IMR-90 (cell line): ENCODE data around the gene ELOB. TPM values are rescaled to one million over a fixed set of nuclear protein-coding genes. Genes with fewer than 3 reads are reported as not detected.

Experiments
- ATAC-seq: fragments of 200-7000 bp; cut with Tn5 transposase; 2 replicates; pipeline ENCODE4 v1.9.1; 2020; ENCODE audit warnings: low read depth, mild to moderate bottlenecking, moderate library complexity
- BruUV-seq: library from RNA; stranded (reverse); fragments of 400-500 nt; replicated peaks from 2 replicates; lab custom pipeline; 2021; lab: Mats Ljungman, UMichigan
- CTCF ChIA-PET: fragments of 300-600 bp; formaldehyde crosslinking; extraction: SDS; loops from one replicate; lab custom pipeline; 2021; ENCODE audit warnings: antibody characterized with exemption; lab: Yijun Ruan, JAX
- POLR2A ChIA-PET: fragments of 300-600 bp; sonication (Branson Sonifier 250); formaldehyde crosslinking; loops from one replicate; lab custom pipeline; 2022; ENCODE audit warnings: antibody characterized with exemption; ENCODE audit not compliant: unreplicated experiment; lab: Charles Lee
- DNase-seq: peaks from one replicate; pipeline ENCODE4 v3.0.0; 2013
- H2AFZ ChIP-seq: replicated peaks from 2 replicates; pipeline ENCODE3; 2013; ENCODE audit warnings: low read length, mild to moderate bottlenecking; ENCODE audit not compliant: poor library complexity
- H2AK5ac ChIP-seq: 2 replicates; pipeline ENCODE4 v1.6.1; 2013; ENCODE audit warnings: low read depth, low read length, inconsistent platforms
- H2AK9ac ChIP-seq: replicated peaks from 2 replicates; pipeline ENCODE3; 2013; ENCODE audit warnings: mild to moderate bottlenecking, low read depth, low read length, moderate library complexity; ENCODE audit not compliant: poor library complexity
- H2BK120ac ChIP-seq: 2 replicates; pipeline ENCODE4 v1.6.1; 2013; ENCODE audit warnings: low read depth, low read length, inconsistent platforms
- H2BK15ac ChIP-seq: 3 replicates; pipeline ENCODE4 v1.6.1; 2013; ENCODE audit warnings: low read depth, low read length, inconsistent platforms
- H2BK20ac ChIP-seq: 2 replicates; pipeline ENCODE4 v1.6.1; 2013; ENCODE audit warnings: low read depth, mild to moderate bottlenecking, inconsistent platforms, low read length, moderate library complexity
- H2BK5ac ChIP-seq: 2 replicates; pipeline ENCODE4 v1.6.1; 2013; ENCODE audit warnings: mild to moderate bottlenecking, low read depth, low read length, inconsistent platforms; ENCODE audit not compliant: poor library complexity, severe bottlenecking
- H3K14ac ChIP-seq: replicated peaks from 2 replicates; pipeline ENCODE4 v1.6.1; 2013; ENCODE audit warnings: low read depth, low read length, inconsistent platforms
- H3K18ac ChIP-seq: 2 replicates; pipeline ENCODE4 v1.6.1; 2013; ENCODE audit warnings: low read depth, low read length, control low read depth
- H3K23ac ChIP-seq: 2 replicates; pipeline ENCODE4 v1.6.1; 2013; ENCODE audit warnings: low read depth, low read length, inconsistent platforms
- H3K27ac ChIP-seq: 2 replicates; pipeline ENCODE4 v1.5.1; 2013; ENCODE audit warnings: mild to moderate bottlenecking, control low read depth, low read length; ENCODE audit not compliant: insufficient read depth
- H3K27me3 ChIP-seq: 2 replicates; pipeline ENCODE4 v1.6.1; 2013; ENCODE audit warnings: low read length; ENCODE audit not compliant: control insufficient read depth, insufficient read depth
- H3K36me3 ChIP-seq: 2 replicates; pipeline ENCODE4 v1.6.1; 2013; ENCODE audit warnings: low read length, mixed read lengths; ENCODE audit not compliant: control insufficient read depth, insufficient read depth
- H3K4ac ChIP-seq: 2 replicates; pipeline ENCODE4 v1.6.1; 2013; ENCODE audit warnings: low read depth, low read length, inconsistent platforms
- H3K4me1 ChIP-seq: 2 replicates; pipeline ENCODE4 v1.6.1; 2013; ENCODE audit warnings: low read length, mixed read lengths; ENCODE audit not compliant: control insufficient read depth, insufficient read depth
- H3K4me2 ChIP-seq: 2 replicates; pipeline ENCODE4 v1.6.1; 2013; ENCODE audit warnings: low read depth, mild to moderate bottlenecking, control low read depth, low read length, moderate library complexity
- H3K4me3 ChIP-seq: 2 replicates; pipeline ENCODE4 v1.5.1; 2013; ENCODE audit warnings: low read depth, mild to moderate bottlenecking, control low read depth, low read length, moderate library complexity; ENCODE audit not compliant: insufficient read depth
- H3K56ac ChIP-seq: 2 replicates; pipeline ENCODE4 v1.6.1; 2013; ENCODE audit warnings: low read length, inconsistent platforms; ENCODE audit not compliant: insufficient read depth; ENCODE audit errors: extremely low read depth
- H3K79me1 ChIP-seq, 2 experiments: 2 replicates each; pipeline ENCODE4 v1.6.1; 2013; ENCODE audit warnings: low read length in 2 of 2, inconsistent platforms in 1 of 2, low read depth in 1 of 2
- H3K9ac ChIP-seq: 2 replicates; pipeline ENCODE4 v1.6.1; 2013; ENCODE audit warnings: low read depth, low read length, control low read depth
- H3K9me1 ChIP-seq: 2 replicates; pipeline ENCODE4 v1.6.1; 2013; ENCODE audit warnings: low read length, inconsistent platforms; ENCODE audit not compliant: insufficient read depth
- H3K9me3 ChIP-seq: 2 replicates; pipeline ENCODE4 v1.6.1; 2013; ENCODE audit warnings: low read length; ENCODE audit not compliant: control insufficient read depth, insufficient read depth
- H4K20me1 ChIP-seq: 2 replicates; pipeline ENCODE4 v1.6.1; 2013; ENCODE audit warnings: low read length, inconsistent platforms; ENCODE audit not compliant: insufficient read depth
- H4K5ac ChIP-seq: 2 replicates; pipeline ENCODE4 v1.6.1; 2013; ENCODE audit warnings: mild to moderate bottlenecking, low read depth, low read length, control low read depth
- H4K8ac ChIP-seq, 2 experiments: 2 replicates each; pipeline ENCODE4 v1.6.1; 2013; ENCODE audit warnings: low read depth in 2 of 2, low read length in 2 of 2, control low read depth in 1 of 2, inconsistent platforms in 1 of 2
- H4K91ac ChIP-seq: 2 replicates; pipeline ENCODE4 v1.6.1; 2013; ENCODE audit warnings: low read depth, low read length, inconsistent platforms; ENCODE audit not compliant: insufficient read depth
- BHLHE40 ChIP-seq: fragments of 150-350 bp; IDR thresholded peaks from 2 replicates; pipeline ENCODE4 v1.6.1; 2016; ENCODE audit warnings: mild to moderate bottlenecking, low read depth, low read length
- CEBPB ChIP-seq: IDR thresholded peaks from 2 replicates; pipeline ENCODE4 v1.6.1; 2012; ENCODE audit warnings: low read depth, low read length, improper control_type of control experiment
- CHD1 ChIP-seq: IDR thresholded peaks from 2 replicates; pipeline ENCODE4 v1.6.1; 2012; ENCODE audit warnings: low read depth, low read length, improper control_type of control experiment
- FOS ChIP-seq: fragments of 150-350 bp; IDR thresholded peaks from 2 replicates; pipeline ENCODE4 v1.6.1; 2016; ENCODE audit warnings: low read depth, low read length
- MAFK ChIP-seq: IDR thresholded peaks from 2 replicates; pipeline ENCODE4 v1.6.1; 2012; ENCODE audit warnings: low read depth, low read length, improper control_type of control experiment
- MAZ ChIP-seq: IDR thresholded peaks from 2 replicates; pipeline ENCODE4 v1.6.1; 2012; ENCODE audit warnings: low read depth, mild to moderate bottlenecking, low read length, improper control_type of control experiment, moderate library complexity, borderline replicate concordance
- MXI1 ChIP-seq: IDR thresholded peaks from 2 replicates; pipeline ENCODE4 v1.6.1; 2012; ENCODE audit warnings: low read depth, mild to moderate bottlenecking, low read length, moderate library complexity, borderline replicate concordance
- NFE2L2 ChIP-seq: fragments of 150-350 bp; IDR thresholded peaks from 2 replicates; pipeline ENCODE4 v1.6.1; 2016; ENCODE audit warnings: low read depth, mild to moderate bottlenecking, low read length
- POLR2A ChIP-seq: IDR thresholded peaks from 2 replicates; pipeline ENCODE4 v1.6.1; 2012; ENCODE audit warnings: mild to moderate bottlenecking, low read depth, low read length
- RAD21 ChIP-seq: IDR thresholded peaks from 2 replicates; pipeline ENCODE4 v1.6.1; 2012; ENCODE audit warnings: low read length, improper control_type of control experiment
- RCOR1 ChIP-seq: IDR thresholded peaks from 2 replicates; pipeline ENCODE4 v1.6.1; 2012; ENCODE audit warnings: mild to moderate bottlenecking, low read length, improper control_type of control experiment; ENCODE audit not compliant: insufficient replicate concordance
- RFX5 ChIP-seq: IDR thresholded peaks from 2 replicates; pipeline ENCODE4 v1.8.0; 2012; ENCODE audit warnings: low read depth, mild to moderate bottlenecking, low read length, moderate library complexity
- SMC3 ChIP-seq: fragments of 150-350 bp; IDR thresholded peaks from 2 replicates; pipeline ENCODE4 v1.6.1; 2016; ENCODE audit warnings: low read depth, mild to moderate bottlenecking, antibody characterized with exemption, low read length, moderate library complexity
- WGBS, 2 experiments: methylation state at CpG; one replicate each; pipeline versions ENCODE4 v1.1.5 to v1.1.7; 2013; ENCODE audit warnings: missing lambda C conversion rate in 2 of 2; ENCODE audit not compliant: insufficient read length in 1 of 2; ENCODE audit errors: extremely low coverage in 2 of 2; 5-methylcytosine and 5-hydroxymethylcytosine counted together
- dilution Hi-C: fragments of 300-500 bp; cut with HindIII; formaldehyde crosslinking; loops from one replicate; pipeline ENCODE4 v1.14.3; 2018; ENCODE audit warnings: low sequenced_read_pairs; ENCODE audit not compliant: unreplicated experiment
- in situ Hi-C: fragments of 300-500 bp; cut with MboI; formaldehyde crosslinking; loops from 3 replicates; pipeline ENCODE4 v1.14.3; 2019; ENCODE audit warnings: low sequenced_read_pairs, inconsistent platforms, mixed read lengths
- intact Hi-C: fragments of 100-400 bp; cut with micrococcal nuclease; formaldehyde crosslinking; loops from 2 replicates; pipeline ENCODE4 v1.10.0; 2022
- polyA plus RNA-seq, 3 experiments: library from polyadenylated mRNA; depleted of rRNA; stranded (reverse); fragments of >200 nt; gene quantifications; 2 replicates each; pipeline ENCODE4 v1.2.3, GENCODE V29; 2012; ENCODE audit warnings: low replicate concordance in 1 of 3
- total RNA-seq: library from RNA; depleted of rRNA; stranded (reverse); fragments of >200 nt; gene quantifications from 2 replicates; pipeline ENCODE4 v1.2.3, GENCODE V29; 2012
- TF ChIP-seq, protein P1 (sequence below): fragments of 150-350 bp; IDR thresholded peaks from 2 replicates; pipeline ENCODE4 v1.6.1; 2016; ENCODE audit warnings: low read depth, mild to moderate bottlenecking, low read length, moderate library complexity, borderline replicate concordance
- TF ChIP-seq, protein P2 (sequence below): conservative IDR thresholded peaks from 2 replicates; pipeline ENCODE4 v1.5.1; 2012; ENCODE audit warnings: mild to moderate bottlenecking, low read depth, low read length, improper control_type of control experiment
- TF ChIP-seq, protein P3 (sequence below): fragments of 150-350 bp; IDR thresholded peaks from 2 replicates; pipeline ENCODE4 v1.6.1; 2017; ENCODE audit warnings: mild to moderate bottlenecking, antibody characterized with exemption, low read length, low read depth

Gene ELOB
- total and polyA plus RNA-seq, 2 of the 4 experiments (the other 2 are of a cell fraction) = 442 to 5,859 TPM

DNA sequence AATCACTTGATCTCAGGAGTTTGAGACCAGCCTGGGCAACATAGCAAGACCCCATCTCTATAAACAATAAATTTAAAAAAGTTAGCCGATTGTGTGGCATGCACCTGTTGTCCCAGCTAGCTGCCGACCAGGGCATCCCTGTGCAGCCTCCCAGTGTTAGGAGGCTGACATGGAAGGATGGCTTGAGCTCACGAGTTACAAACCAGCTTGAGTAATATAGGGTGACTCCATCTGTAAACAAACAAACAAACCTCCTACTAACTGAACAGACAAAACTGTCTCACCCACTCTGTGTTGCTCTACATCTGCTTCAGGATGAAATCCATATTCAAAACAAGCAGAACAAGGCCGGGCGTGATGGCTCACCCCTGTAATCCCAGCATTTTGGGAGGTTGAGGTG, 50.2 kb downstream of the ELOB start:
- Histone ChIP-seq H2BK15ac (no peak overlapping the region), H3K4me3 (no peak overlapping the region), H3K36me3 (no peaks in the 10 kb centered on the region), H2BK5ac (no peak overlapping the region), H3K56ac (no peak overlapping the region), H2BK20ac (no peak overlapping the region), H3K4me2 (no peak overlapping the region), H4K8ac (no peak overlapping the region), H3K23ac (no peak overlapping the region), H3K9ac (no peak overlapping the region), H3K4me1 (no peaks in the 10 kb centered on the region), H3K27me3 (peaks cover 13% of the 10 kb centered on the region), H2AFZ (no peak overlapping the region), H3K27ac (no peak overlapping the region), H3K4ac (no peak overlapping the region), H3K9me1 (no peaks in the 10 kb centered on the region), H3K18ac (no peak overlapping the region), H2BK120ac (no peak overlapping the region), H4K5ac (no peak overlapping the region), H3K79me1 (no peaks in the 10 kb centered on the region), H2AK9ac (no peak overlapping the region), H3K9me3 (no peaks in the 10 kb centered on the region), H4K20me1 (no peaks in the 10 kb centered on the region), H2AK5ac (no peak overlapping the region), H4K91ac (no peak overlapping the region), H3K14ac (no peak overlapping the region)
- ATAC-seq = no peak
- BruUV-seq = no TSS peak
- no peak for DNase-seq
- in situ Hi-C loops = no loop called here
- no CpG with 5 or more reads among the region's 5 CpGs for WGBS, 2 experiments
- ChIA-PET CTCF (no interaction called here), POLR2A (no interaction called here)
- no peak for TF ChIP-seq POLR2A
- no peak for TF ChIP-seq RAD21
- no peak for TF ChIP-seq SMC3
- TF ChIP-seq CHD1 = no peak
- TF ChIP-seq MXI1 = no peak
- TF ChIP-seq, protein P1, sequence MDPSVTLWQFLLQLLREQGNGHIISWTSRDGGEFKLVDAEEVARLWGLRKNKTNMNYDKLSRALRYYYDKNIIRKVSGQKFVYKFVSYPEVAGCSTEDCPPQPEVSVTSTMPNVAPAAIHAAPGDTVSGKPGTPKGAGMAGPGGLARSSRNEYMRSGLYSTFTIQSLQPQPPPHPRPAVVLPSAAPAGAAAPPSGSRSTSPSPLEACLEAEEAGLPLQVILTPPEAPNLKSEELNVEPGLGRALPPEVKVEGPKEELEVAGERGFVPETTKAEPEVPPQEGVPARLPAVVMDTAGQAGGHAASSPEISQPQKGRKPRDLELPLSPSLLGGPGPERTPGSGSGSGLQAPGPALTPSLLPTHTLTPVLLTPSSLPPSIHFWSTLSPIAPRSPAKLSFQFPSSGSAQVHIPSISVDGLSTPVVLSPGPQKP = no peak
- TF ChIP-seq MAZ = no peak
- TF ChIP-seq, protein P2, sequence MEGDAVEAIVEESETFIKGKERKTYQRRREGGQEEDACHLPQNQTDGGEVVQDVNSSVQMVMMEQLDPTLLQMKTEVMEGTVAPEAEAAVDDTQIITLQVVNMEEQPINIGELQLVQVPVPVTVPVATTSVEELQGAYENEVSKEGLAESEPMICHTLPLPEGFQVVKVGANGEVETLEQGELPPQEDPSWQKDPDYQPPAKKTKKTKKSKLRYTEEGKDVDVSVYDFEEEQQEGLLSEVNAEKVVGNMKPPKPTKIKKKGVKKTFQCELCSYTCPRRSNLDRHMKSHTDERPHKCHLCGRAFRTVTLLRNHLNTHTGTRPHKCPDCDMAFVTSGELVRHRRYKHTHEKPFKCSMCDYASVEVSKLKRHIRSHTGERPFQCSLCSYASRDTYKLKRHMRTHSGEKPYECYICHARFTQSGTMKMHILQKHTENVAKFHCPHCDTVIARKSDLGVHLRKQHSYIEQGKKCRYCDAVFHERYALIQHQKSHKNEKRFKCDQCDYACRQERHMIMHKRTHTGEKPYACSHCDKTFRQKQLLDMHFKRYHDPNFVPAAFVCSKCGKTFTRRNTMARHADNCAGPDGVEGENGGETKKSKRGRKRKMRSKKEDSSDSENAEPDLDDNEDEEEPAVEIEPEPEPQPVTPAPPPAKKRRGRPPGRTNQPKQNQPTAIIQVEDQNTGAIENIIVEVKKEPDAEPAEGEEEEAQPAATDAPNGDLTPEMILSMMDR = no peak
- no peak for TF ChIP-seq BHLHE40
- no peak for TF ChIP-seq FOS
- TF ChIP-seq, protein P3, sequence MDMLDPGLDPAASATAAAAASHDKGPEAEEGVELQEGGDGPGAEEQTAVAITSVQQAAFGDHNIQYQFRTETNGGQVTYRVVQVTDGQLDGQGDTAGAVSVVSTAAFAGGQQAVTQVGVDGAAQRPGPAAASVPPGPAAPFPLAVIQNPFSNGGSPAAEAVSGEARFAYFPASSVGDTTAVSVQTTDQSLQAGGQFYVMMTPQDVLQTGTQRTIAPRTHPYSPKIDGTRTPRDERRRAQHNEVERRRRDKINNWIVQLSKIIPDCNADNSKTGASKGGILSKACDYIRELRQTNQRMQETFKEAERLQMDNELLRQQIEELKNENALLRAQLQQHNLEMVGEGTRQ = no peak
- TF ChIP-seq RCOR1 = no peak
- no peak for TF ChIP-seq NFE2L2
- TF ChIP-seq RFX5 = no peak
- TF ChIP-seq CEBPB = no peak
- TF ChIP-seq MAFK = no peak
- dilution Hi-C loops = no loop called here
- intact Hi-C loops = no loop called here
